ENCODE data around the gene EPHA3.

- no peak for TF ChIP-seq CTCF (IDR thresholded peaks at IDR 0.05 in 2 of 3, conservative IDR thresholded peaks at IDR 0.05 in 1 of 3; ENCODE audit: control insufficient read depth in 2 of 3, extremely low read depth in 1 of 3, insufficient read depth in 1 of 3, low read depth in 3 of 3, low read length in 3 of 3)
- no peak for TF ChIP-seq FOXM1 (IDR thresholded peaks at IDR 0.05; ENCODE audit: low read depth, low read length)
- TF ChIP-seq BMI1 (IDR thresholded peaks at IDR 0.05; ENCODE audit: borderline replicate concordance), result no peak
- TF ChIP-seq ESRRA (IDR thresholded peaks at IDR 0.05; ENCODE audit: low read length), result no peak
- TF ChIP-seq BHLHE40 (IDR thresholded peaks at IDR 0.05; ENCODE audit: borderline replicate concordance in 1 of 2, low read depth in 2 of 2, low read length in 1 of 2), result no peak
- no peak for TF ChIP-seq E2F4 (IDR thresholded peaks at IDR 0.05; ENCODE audit: low read depth, low read length)
- no peak for TF ChIP-seq LARP7 (IDR thresholded peaks at IDR 0.05)
- TF ChIP-seq MYC (IDR thresholded peaks at IDR 0.05; ENCODE audit: insufficient read depth, insufficient read length, insufficient replicate concordance, low read length, severe bottlenecking), result no peak
Observed at GRCh38 chr3:89278302-89279025, 171.0 kb downstream of the EPHA3 start.

Measured in GM12878 (cell line).